Measurements from ENCODE around the gene ADAMTS17.

The ADAMTS17 gene

DNA sequence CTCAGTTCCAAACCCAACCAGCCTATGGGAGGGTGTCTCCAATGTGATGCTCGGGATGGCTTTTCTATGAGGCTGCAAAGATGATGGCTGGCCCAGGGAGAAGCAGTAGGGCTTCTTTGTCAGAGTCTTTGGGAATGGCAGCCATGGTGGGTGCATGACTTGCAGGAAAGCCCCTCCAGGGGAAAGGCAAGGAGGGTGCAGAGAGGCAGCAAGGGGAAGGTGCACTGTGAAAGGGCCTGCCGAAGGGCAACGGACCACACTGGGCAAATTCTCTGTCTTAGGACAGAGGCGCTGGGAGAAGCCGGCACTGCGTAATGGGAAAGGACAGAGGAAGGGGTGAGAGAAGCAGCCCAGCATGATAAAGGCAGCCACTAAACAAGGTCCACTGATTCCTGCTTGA lies 305.8 kb downstream of the ADAMTS17 start:
- no peak for DNase-seq

DNA sequence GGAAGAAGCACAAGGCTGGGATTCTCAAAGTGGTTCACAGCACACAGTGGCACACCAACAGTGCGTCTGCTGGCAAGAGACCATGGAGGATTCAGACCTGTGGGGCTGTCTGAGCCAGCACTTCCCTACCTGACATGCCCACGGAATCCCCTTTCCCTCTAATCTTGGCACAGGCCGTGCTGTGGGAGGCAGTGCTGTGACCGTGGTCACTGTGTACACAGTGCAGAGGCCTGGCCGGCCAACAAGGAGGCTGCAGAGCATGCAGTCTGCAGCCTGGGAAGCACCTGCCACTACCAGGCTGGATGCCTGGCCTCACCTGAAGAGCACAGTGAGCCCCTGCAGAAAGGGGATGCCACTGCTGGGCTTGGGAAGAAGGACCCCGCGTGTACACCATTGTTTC lies 307.6 kb downstream of the ADAMTS17 start:
- no peak for DNase-seq

DNA sequence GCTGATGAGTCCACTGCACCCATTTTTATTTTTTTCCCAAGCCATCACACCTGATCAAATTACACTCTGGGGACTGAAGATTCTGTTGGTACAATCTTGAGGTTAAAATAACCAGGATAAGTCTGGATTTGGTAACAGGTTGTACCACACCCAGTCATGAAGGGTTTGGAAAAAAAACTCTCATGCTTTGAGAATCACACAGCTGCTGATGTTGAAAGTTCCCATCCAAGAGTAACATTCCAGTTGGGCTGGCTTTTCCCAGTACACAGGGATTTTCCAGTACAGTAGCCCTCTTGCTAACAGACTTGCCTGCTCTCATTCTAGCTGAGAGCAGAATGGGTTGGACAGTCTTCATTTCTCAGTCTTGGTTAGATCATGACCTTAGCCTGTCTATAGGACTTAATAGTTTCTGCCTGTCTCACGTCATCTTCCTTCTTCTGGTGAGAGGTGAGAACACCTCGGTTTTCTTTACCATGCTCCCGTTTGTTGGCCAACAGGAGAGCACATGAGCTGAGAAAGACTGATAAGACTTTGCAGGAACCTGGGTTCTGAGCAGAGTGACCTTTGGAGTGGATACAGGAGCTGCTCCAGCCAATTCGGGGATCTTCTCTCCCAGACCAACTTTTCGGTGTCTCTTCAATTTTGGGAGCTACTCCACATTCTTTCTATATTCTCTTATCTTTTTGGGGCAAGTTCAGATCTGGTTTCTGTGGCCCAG lies 308.5 kb downstream of the ADAMTS17 start:
- no peak for DNase-seq

- no peak for DNase-seq
Observed at GRCh38 chr15:100032358-100033085, 309.3 kb downstream of the ADAMTS17 start.

GRCh38 chr15:100031665-100032357 lies 310.0 kb downstream of the ADAMTS17 start:
- no peak for DNase-seq

GRCh38 chr15:100030586-100031229 lies 311.1 kb downstream of the ADAMTS17 start:
- no peak for DNase-seq

DNA sequence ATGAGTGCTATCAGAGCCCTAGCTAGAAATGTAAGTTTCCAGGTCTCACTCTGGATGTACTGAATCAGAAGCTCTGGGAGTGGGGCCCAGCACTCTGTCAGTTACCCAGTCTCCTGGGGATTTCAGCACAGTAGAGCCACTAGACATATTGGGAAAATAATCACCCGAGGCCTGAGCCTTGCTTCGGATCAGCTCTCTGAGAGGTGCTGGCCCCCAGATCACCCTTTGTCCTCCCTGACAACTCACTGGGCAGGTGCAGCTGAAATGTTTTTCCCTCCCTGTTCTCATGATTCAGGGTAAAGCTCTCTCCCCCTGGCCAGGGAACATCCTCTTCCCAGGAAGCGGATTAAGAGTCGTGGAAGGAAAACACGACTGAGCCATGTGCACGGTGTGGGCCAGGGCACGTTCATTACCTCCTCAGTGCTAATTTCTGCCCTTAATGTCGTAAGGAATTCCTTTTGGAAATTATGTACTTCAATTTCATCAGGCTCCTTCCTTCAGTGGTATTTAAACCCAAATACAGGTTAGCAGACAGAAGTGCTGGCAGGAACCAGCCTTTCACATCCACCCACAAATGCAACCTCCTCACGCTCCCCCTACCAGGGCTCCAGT lies 311.8 kb downstream of the ADAMTS17 start:
- DNase-seq: no peak

- no peak for DNase-seq
Observed at GRCh38 chr15:100029045-100029444, 312.7 kb downstream of the ADAMTS17 start.

- no peak for DNase-seq
Observed at GRCh38 chr15:100026041-100026440, 315.7 kb downstream of the ADAMTS17 start.

- DNase-seq: no peak
Observed at GRCh38 chr15:100022806-100023205, 319.0 kb downstream of the ADAMTS17 start.

DNA sequence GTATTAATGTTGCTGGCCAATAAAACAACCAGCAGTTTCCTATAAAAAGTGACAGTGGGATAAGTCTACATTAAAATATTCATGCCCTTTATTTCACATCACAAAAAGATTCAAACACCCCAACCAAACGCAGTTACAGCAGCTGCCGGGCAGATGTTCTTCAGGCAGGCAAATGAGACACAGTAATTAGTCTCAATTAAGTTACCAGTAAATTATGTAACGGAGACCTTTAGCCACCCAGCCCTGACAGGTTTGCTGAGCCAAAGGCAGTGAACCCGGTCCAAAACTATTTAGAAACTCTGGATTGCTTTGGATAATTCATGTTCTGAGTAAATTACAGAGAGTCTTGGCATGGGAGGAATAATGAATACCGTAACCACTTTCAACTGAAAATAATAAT lies 319.4 kb downstream of the ADAMTS17 start:
- DNase-seq: no peak

GRCh38 chr15:100021653-100022052 lies 320.1 kb downstream of the ADAMTS17 start:
- DNase-seq: no peak

GRCh38 chr15:100020614-100021013 lies 321.2 kb downstream of the ADAMTS17 start:
- DNase-seq: no peak

- no peak for DNase-seq
Observed at GRCh38 chr15:100020189-100020588, 321.6 kb downstream of the ADAMTS17 start.

GRCh38 chr15:100019601-100020000 lies 322.2 kb downstream of the ADAMTS17 start:
- no peak for DNase-seq

DNA sequence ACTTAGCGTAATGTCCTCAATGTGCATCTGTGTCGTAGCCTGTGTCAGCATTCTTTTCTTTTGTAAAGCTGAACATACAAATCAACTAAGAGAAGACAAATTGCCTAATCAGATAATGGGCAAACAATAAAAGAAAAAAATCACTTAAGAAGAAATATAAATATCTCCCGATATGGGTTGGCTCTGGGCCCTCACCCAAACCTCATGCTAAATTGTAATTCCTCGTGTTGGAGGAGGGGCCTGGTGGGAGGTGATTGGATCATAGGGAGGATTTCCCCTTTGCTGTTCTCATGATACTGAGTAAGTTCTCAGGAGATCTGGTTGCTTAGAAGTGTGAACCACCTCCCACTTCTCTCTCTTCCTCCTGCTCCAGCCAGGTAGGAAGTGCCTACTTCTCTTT lies 323.6 kb downstream of the ADAMTS17 start:
- no peak for DNase-seq

DNA sequence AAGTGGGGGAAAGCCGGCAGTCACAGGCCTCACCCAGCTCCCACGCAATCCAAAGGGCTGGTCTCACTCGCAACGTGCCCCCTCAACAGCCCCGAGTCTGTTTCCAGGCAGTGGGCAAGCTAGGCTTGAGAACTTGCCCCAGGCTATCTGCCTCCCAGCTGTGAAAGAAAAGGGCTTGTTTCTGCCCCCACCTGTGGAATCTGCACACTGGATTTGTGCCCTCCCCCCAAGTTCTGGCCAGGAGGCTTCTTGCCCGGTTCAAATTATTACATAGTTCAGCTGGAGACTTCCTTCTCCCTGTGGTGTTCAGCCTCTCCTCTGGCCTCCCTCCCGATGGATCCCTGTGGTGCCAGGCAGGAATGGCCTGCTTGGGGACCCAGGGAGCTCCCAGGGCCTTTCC lies 324.6 kb downstream of the ADAMTS17 start:
- no peak for DNase-seq

GRCh38 chr15:100016632-100017031 lies 325.1 kb downstream of the ADAMTS17 start:
- no peak for DNase-seq

DNA sequence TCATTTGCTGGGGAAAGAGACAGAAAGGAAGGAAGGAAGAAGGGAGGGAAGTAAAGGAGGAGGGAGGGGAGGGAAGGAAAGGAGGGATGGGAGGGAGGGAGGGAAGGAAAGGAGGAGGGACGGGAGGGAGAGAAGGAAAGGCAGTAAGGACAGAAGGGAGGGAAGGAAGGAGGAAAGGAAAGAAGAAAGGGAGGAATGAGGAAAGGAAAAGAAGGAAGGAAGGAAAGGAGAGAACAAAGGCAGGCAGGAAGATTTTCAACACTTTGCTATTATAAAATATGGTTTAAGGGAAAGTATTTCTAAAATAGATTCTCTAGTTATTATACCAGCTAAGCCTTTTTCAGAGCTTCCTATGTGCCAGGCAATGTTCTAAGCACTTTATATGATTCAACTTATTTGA lies 330.5 kb downstream of the ADAMTS17 start:
- no peak for DNase-seq

DNA sequence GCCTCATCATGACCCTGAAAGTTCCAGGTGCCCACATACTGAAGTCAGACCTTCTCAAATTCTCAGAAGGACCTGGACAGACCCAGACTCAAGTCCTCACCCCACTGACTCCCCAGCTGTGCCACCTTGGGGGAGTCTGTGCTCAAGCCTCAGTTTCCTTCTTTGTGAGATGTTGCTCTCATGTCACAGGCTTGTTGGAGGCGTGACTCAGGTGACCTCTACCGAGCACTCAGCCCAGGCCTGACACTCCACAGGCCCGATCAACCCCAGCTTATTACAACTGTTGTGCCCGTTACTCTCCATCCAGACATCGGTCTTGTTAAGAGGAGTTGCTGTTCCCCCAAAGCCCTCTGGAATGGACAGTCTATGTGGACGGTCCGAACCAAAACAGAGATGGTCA lies 332.4 kb downstream of the ADAMTS17 start:
- DNase-seq: no peak

GRCh38 chr15:100008258-100008657 lies 333.5 kb downstream of the ADAMTS17 start:
- no peak for DNase-seq

GRCh38 chr15:100007609-100008008 lies 334.2 kb downstream of the ADAMTS17 start:
- no peak for DNase-seq

GRCh38 chr15:100005715-100006114 lies 336.1 kb downstream of the ADAMTS17 start:
- no peak for DNase-seq

All from DMS153 (cell line).